Colonic mucosa (tissue), 4 donors: ENCODE results near the gene JPH3. TPM values are rescaled to one million over a fixed set of nuclear protein-coding genes. Genes with fewer than 3 reads are reported as not detected.

Experiments used
- DNase-seq: peaks from one replicate; pipeline ENCODE4 v3.0.0-alpha.2; 2020
- H3K27ac ChIP-seq: fragments of 200-600 bp; one replicate; pipeline ENCODE4 v1.8.0; 2021
- H3K27me3 ChIP-seq: fragments of 200-600 bp; one replicate; pipeline ENCODE4 v1.8.0; 2021
- H3K36me3 ChIP-seq: fragments of 200-600 bp; one replicate; pipeline ENCODE4 v1.8.0; 2021
- H3K4me1 ChIP-seq: fragments of 200-600 bp; one replicate; pipeline ENCODE4 v1.8.0; 2021; ENCODE audit warnings: mild to moderate bottlenecking
- H3K4me3 ChIP-seq: fragments of 200-600 bp; one replicate; pipeline ENCODE4 v1.8.0; 2021
- H3K9ac ChIP-seq, 2 donors: one replicate each; pipeline ENCODE4 v1.7.0; 2013; ENCODE audit warnings: control low read depth in 2 of 2, low read depth in 2 of 2, low read length in 2 of 2
- H3K9me3 ChIP-seq: fragments of 200-600 bp; one replicate; pipeline ENCODE4 v1.8.0; 2021
- intact Hi-C: fragments of 100-400 bp; cut with DNase I; formaldehyde crosslinking; loops from one replicate; pipeline ENCODE4 v1.14.1; 2022
- total RNA-seq, 2 donors: library from RNA; stranded (reverse); fragmentation: NEBNext Ultra II Directional in 1 of 2; extraction: Animal tissue kit (Norgen Biotek cat#: 25700) in 1 of 2; gene quantifications; one replicate each; pipeline ENCODE4 v1.2.1, GENCODE V29; 2021
- TF ChIP-seq, protein P1 (sequence below): fragments of 200-600 bp; IDR thresholded peaks from one replicate; pipeline ENCODE4 v1.8.0; 2022; ENCODE audit warnings: antibody characterized with exemption, mild to moderate bottlenecking
- donor health status: healthy.
- donor health status: DM: no; HTN: no; CAD: no.
- donor health status: DM: no; HTN: no; CAD: no.

JPH3 gene
- total RNA-seq, 2 donors from 2014 or later: 0.15 to 0.42 TPM

DNA sequence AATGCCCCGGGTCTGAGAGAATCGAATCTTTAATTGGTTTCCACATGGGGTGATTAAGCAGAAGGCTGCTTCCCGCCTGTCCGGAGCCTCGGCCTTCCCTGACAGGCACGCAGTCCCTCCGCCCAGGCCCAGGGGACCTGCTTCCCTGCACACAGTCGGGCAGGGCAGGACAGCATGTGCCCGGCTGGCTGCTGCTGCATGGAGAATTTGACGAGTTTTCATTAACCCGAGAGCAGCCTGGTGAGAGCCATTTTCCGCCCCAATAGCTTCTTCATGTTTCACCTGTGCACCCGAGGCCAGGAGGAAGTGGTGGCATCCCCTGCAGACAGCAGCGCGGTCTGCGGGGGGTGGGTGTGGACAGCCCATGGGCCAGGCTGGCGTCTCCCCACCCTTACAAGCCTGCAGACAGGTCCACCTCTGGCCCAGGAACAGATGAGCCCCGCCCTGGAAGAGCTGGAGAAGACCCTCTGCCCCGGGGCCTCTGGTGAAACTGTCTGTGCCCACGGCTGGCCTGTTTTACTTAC, 96.4 kb downstream of the JPH3 start:
- Histone ChIP-seq H3K27me3 (no peaks in the 10 kb centered on the region), H3K9me3 (no peaks in the 10 kb centered on the region), H3K9ac (no peak overlapping the region), H3K27ac (no peak overlapping the region), H3K4me3 (no peak overlapping the region), H3K4me1 (no peaks in the 10 kb centered on the region), H3K36me3 (no peaks in the 10 kb centered on the region)
- intact Hi-C loops: no loop called here
- TF ChIP-seq, protein P1, sequence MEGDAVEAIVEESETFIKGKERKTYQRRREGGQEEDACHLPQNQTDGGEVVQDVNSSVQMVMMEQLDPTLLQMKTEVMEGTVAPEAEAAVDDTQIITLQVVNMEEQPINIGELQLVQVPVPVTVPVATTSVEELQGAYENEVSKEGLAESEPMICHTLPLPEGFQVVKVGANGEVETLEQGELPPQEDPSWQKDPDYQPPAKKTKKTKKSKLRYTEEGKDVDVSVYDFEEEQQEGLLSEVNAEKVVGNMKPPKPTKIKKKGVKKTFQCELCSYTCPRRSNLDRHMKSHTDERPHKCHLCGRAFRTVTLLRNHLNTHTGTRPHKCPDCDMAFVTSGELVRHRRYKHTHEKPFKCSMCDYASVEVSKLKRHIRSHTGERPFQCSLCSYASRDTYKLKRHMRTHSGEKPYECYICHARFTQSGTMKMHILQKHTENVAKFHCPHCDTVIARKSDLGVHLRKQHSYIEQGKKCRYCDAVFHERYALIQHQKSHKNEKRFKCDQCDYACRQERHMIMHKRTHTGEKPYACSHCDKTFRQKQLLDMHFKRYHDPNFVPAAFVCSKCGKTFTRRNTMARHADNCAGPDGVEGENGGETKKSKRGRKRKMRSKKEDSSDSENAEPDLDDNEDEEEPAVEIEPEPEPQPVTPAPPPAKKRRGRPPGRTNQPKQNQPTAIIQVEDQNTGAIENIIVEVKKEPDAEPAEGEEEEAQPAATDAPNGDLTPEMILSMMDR: no peak
- no peak for DNase-seq

DNA sequence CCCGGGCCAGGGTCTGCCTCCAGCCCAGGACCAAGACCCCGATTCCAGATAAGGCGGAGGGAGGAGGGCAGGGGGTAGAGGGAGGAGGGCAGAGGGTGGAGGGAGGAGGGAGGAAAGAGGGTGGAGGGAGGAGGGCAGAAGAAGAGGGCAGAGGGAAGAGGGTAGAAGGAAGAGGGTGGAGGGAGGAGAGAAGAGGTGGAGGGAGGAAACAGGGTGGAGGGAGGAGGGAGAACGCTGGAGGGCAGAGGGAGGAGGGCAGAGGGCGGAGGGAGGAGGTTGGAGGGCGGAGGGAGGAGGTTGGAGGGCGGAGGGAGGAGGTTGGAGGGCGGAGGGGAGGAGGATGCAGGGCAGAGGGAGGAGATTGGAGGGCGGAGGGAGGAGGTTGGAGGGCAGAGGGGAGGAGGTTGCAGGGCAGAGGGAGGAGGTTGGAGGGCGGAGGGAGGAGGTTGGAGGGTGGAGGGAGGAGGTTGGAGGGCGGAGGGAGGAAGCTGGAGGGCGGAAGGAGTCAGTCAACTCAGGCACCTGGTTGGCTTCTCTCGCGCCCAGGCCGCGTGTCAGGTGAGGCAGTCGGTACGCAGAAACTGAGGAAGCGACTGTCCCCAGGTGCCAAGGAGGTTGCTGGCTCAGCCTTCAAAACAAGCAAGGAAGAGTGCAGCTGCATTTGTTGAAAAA, 98.2 kb downstream of the JPH3 start:
- intact Hi-C loops: no loop called here
- no peaks in the 10 kb centered on the region for H3K27me3 ChIP-seq
- H3K4me3 ChIP-seq: no peak overlapping the region
- H3K9ac ChIP-seq: no peak overlapping the region
- H3K36me3 ChIP-seq: no peaks in the 10 kb centered on the region
- TF ChIP-seq, protein P1: no peak
- H3K27ac ChIP-seq: no peak overlapping the region
- no peak for DNase-seq
- no peaks in the 10 kb centered on the region for H3K4me1 ChIP-seq
- H3K9me3 ChIP-seq: no peaks in the 10 kb centered on the region

DNA sequence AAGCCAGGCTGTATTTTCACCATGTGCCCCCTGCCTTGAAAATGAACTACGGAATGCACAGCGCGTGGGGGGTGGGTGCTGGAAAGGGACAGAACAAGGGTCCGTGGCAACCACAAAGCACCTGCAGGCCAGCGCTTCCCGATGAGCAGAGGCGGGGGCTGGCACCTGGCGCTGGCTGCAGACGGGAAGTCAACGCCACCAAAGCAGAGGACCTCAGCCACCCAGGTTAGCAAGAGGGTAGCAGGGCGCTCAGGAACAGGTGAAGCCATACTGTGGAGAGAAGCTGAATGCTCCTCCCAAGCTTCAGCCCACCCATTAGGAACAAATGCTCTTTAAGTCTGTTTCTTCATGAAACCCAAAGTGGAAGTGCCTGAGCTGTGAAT, 98.8 kb downstream of the JPH3 start:
- intact Hi-C loops: no loop called here
- Histone ChIP-seq H3K27ac (no peak overlapping the region), H3K4me1 (no peaks in the 10 kb centered on the region), H3K9ac (no peak overlapping the region), H3K4me3 (no peak overlapping the region), H3K27me3 (no peaks in the 10 kb centered on the region), H3K36me3 (no peaks in the 10 kb centered on the region), H3K9me3 (no peaks in the 10 kb centered on the region)
- TF ChIP-seq, protein P1: no peak
- DNase-seq: no peak

DNA sequence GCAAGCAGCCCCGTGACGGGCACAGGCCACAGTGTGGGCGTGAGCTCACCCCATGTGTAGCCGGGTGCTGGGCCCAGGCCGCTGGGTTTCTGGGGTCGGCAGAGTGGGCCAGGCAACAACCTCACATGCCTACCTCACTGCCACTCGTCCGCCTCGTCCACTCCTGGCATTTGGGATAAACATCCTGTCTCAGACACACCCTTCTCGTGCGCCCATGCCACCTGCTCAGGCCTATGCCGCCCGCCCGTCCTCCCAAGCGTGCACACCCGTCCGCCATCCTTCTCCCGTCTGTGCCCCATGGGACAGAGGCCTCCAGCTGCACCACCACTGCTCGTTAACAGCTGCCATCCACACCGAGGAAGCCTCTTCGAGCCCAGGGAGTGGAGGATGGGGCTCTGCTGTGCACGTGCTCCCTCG, 99.2 kb downstream of the JPH3 start:
- no peaks in the 10 kb centered on the region for H3K9me3 ChIP-seq
- intact Hi-C loops: no loop called here
- no peaks in the 10 kb centered on the region for H3K27me3 ChIP-seq
- DNase-seq: no peak
- no peak overlapping the region for H3K9ac ChIP-seq
- TF ChIP-seq, protein P1: no peak
- no peaks in the 10 kb centered on the region for H3K4me1 ChIP-seq
- H3K4me3 ChIP-seq: no peak overlapping the region
- no peak overlapping the region for H3K27ac ChIP-seq
- no peaks in the 10 kb centered on the region for H3K36me3 ChIP-seq

DNA sequence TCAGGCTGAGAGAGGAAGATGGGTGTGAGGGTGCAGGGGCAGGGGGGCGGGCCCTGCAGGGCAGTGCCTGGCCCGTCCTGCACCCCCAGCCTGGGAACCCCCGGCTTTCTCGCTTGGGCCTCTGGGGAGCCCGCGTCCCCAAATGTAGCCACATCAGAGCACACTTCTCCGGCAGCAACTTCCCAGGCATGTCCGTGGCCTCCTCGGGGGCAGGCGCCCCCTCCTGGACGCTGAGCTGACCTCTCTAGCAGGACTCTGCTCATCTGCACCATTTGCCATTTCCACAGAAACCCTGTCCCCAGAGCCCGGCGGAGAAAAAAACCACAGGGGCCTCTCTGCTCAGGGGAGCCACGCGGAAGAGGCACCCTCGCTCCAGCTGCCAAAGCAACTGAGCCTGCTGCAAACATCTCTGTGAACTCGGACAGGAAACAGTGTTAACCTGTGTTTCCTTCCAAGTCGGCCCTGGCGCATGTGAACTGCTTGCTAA, 100.1 kb downstream of the JPH3 start:
- no peaks in the 10 kb centered on the region for H3K27me3 ChIP-seq
- no peak overlapping the region for H3K9ac ChIP-seq
- TF ChIP-seq, protein P1: no peak
- no peaks in the 10 kb centered on the region for H3K36me3 ChIP-seq
- H3K9me3 ChIP-seq: no peaks in the 10 kb centered on the region
- no peak overlapping the region for H3K27ac ChIP-seq
- H3K4me3 ChIP-seq: no peak overlapping the region
- intact Hi-C loops: no loop called here
- DNase-seq: no peak
- H3K4me1 ChIP-seq: no peaks in the 10 kb centered on the region
